T-helper 1 cell treated with Interleukin-12 subunit alpha and Interleukin-12 subunit beta and Interleukin-4 antibody, amounts not matched to agents 30 μg/mL and 1 μg/mL, for 36 hours (primary cell): Measurements from ENCODE around the gene EMD.

ENCODE experiments used
- H3K27ac Mint-ChIP-seq: one replicate; pipeline ENCODE4 v1.8.0; 2021; ENCODE audit warnings: mild to moderate bottlenecking, mixed read lengths
- H3K27me3 Mint-ChIP-seq: one replicate; pipeline ENCODE4 v1.8.0; 2021; ENCODE audit warnings: low read depth, mixed read lengths
- H3K36me3 Mint-ChIP-seq: one replicate; pipeline ENCODE4 v1.8.0; 2021; ENCODE audit warnings: low read depth, mixed read lengths
- H3K4me1 Mint-ChIP-seq: one replicate; pipeline ENCODE4 v1.8.0; 2021; ENCODE audit warnings: low read depth, mixed read lengths
- H3K4me3 Mint-ChIP-seq: one replicate; pipeline ENCODE4 v1.8.0; 2021; ENCODE audit warnings: mild to moderate bottlenecking, moderate library complexity, mixed read lengths
- H3K9me3 Mint-ChIP-seq: one replicate; pipeline ENCODE4 v1.8.0; 2021; ENCODE audit warnings: mixed read lengths

The EMD gene

DNA sequence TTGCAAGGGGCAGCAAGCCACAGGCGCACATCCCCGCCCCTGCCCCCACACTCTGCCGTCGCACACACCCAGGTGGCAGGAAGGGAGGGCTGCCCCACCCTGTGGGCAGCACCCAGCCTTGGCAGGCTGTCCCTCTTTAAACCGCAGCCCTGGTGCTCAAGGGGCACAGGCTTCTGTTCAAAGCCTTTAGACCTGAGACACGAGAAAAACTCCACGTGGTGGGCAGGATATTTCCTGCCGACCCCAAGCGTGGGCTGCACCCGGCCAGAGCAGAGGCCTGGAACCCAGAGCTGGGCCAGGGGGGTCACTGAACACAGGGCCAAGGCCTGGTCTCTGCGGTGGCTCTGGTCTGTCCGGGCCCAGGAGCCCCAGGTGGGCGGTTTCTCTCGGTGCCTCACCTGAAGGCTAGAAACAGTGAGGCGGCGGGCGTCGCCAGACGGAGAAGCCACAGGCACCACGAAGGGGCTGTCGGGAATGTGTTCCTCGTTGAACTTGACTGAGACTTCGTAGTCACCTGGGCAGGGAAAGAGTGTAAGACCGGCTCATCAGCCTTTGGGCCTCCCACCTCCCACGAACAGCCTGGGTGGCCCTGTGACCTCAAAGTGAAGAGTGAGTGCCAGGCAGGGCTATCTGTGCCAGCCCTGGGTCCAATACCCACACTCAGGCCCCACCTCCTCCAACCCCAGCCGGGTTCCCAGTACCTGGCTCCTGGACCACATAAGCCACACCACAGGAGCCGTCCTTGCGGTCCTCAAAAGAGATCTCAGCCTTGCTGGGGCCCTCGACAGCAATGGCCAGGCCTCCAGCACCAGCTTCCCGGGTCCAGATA lies 27.7 kb upstream of the EMD start:
- no peaks in the 10 kb centered on the region for H3K9me3 Mint-ChIP-seq

DNA sequence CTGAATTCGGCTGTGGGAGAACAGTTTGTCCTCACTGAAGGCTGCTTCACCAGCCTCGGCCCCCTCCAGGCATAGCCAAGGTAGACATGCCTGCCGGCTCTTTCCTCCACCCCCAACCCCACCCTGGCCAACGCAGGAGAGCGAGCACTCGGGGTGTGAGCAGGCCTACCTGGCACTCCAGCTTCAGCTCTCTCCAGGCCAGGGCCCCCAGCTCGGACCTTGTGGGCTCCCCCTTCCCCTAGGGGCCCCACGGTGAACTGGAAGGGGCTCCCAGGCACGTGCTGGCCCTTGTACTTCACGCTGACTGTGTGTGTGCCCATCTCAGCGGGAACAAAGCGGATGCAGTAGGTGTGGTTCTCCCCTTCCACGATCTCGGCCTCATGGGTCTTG lies 27.1 kb upstream of the EMD start:
- Mint-ChIP-seq H3K9me3 (no peaks in the 10 kb centered on the region), H3K4me1 (peaks cover 11% of the 10 kb centered on the region), H3K4me3 (no peak overlapping the region), H3K27me3 (no peaks in the 10 kb centered on the region), H3K27ac (no peak overlapping the region), H3K36me3 (peaks cover 17% of the 10 kb centered on the region)

More for the DNA sequence above, 27.7 kb upstream of the EMD start:
- Mint-ChIP-seq H3K4me1 (peaks cover 11% of the 10 kb centered on the region), H3K27ac (peak overlapping the region; percentile 57), H3K4me3 (no peak overlapping the region), H3K36me3 (peaks cover 17% of the 10 kb centered on the region), H3K27me3 (no peaks in the 10 kb centered on the region)

DNA sequence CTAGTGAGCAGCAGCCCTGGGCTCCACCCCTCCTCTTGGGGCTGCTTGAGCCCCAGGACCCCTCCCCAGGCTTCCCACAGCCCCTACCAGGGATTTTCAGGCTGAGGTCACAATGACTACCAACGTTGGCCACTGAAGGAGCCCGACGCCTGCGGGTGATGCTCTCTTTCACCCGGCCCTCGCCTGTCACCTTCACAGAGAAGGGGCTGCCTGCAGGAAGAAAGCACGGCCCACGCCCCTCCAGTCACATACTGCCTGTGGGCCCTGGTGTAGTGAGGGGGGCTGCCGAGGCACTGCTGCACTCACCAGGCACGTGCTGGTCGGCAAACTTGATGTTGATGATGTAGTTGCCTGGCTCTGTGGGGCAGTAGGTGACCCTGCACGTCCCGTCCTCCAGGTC lies 26.6 kb upstream of the EMD start:
- H3K4me3 Mint-ChIP-seq, result no peak overlapping the region
- no peaks in the 10 kb centered on the region for H3K9me3 Mint-ChIP-seq
- peaks cover 6% of the 10 kb centered on the region for H3K4me1 Mint-ChIP-seq
- peaks cover 13% of the 10 kb centered on the region for H3K36me3 Mint-ChIP-seq
- no peaks in the 10 kb centered on the region for H3K27me3 Mint-ChIP-seq
- no peak overlapping the region for H3K27ac Mint-ChIP-seq

DNA sequence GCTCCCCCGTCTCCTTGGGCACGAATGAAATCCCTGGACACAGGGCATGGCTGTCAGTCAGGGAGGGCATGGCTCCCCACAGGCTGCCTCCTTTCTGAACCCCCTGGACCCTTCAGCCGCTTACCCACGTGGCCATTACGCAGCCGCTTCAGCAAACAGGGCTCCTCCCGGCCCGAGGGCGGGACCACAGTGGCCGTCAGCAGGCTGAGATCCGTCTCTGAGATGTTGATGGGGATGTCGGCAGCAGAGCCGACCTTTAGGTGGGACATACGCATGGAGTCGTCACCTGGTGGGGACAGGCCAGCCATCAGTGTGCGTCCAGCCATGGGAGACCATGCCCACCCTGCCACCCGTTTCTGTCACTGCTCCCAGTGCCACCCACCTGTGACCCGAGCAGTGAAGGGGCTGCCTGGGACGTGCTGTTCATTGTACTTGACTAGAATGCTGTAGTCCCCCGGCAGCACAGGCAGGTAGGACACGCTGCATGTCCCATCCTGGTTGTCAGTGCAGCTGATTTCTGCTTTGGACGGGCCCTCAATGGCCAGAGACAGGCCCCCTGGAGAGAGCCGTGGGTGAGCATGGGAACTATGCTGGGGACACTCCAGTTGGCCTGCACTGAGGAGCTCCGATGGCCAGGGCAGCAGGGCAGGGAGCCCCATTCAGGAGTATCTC lies 25.8 kb upstream of the EMD start:
- no peak overlapping the region for H3K27ac Mint-ChIP-seq
- H3K36me3 Mint-ChIP-seq, result peaks cover 9% of the 10 kb centered on the region
- H3K4me3 Mint-ChIP-seq, result no peak overlapping the region
- peaks cover 3% of the 10 kb centered on the region for H3K4me1 Mint-ChIP-seq
- no peaks in the 10 kb centered on the region for H3K9me3 Mint-ChIP-seq
- no peaks in the 10 kb centered on the region for H3K27me3 Mint-ChIP-seq

DNA sequence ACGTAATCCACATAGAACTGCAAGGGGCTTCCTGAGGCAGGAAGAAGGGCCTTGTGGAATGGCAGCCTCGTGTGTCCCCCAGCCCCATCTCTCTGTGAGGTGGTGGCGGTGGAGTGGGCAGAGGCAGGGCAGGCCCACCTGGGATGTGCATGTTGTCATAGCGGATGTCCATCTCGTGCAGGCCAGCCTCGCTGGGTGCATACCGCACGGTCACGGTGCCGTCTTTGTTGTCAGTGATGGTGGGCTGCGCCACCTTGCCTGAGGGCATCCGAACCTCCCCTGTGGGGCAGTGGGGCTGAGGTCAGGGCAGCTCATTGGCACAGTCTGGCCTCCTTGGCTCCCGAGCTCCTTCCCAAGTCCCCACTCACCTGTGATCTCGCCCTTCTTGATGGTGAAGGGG lies 25.1 kb upstream of the EMD start:
- Mint-ChIP-seq H3K36me3 (peaks cover 12% of the 10 kb centered on the region), H3K27me3 (no peaks in the 10 kb centered on the region), H3K9me3 (no peaks in the 10 kb centered on the region), H3K4me3 (no peak overlapping the region), H3K4me1 (peaks cover 4% of the 10 kb centered on the region), H3K27ac (no peak overlapping the region)

DNA sequence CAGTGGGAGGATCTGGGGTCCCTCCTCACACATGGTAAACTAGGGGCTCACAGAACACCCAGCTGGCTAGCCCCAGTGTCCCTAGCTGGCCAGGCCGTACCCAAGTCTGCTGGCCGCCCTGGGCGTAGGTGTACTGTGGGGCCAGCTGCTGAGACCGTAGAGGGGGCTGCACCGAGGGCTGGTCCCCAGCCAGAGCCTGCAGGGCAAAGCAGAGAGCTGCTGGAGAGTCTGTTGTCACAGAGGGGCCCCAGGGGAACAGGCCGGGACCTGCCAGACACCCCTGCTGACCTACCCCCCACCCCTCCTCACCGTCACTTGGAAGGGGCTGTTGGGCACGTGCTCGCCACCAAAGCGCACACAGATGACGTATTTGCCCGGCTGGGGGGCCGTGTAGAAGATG lies 24.6 kb upstream of the EMD start:
- Mint-ChIP-seq H3K4me1 (peaks cover 4% of the 10 kb centered on the region), H3K9me3 (no peaks in the 10 kb centered on the region), H3K27me3 (no peaks in the 10 kb centered on the region), H3K27ac (no peak overlapping the region), H3K4me3 (no peak overlapping the region), H3K36me3 (peaks cover 11% of the 10 kb centered on the region)

DNA sequence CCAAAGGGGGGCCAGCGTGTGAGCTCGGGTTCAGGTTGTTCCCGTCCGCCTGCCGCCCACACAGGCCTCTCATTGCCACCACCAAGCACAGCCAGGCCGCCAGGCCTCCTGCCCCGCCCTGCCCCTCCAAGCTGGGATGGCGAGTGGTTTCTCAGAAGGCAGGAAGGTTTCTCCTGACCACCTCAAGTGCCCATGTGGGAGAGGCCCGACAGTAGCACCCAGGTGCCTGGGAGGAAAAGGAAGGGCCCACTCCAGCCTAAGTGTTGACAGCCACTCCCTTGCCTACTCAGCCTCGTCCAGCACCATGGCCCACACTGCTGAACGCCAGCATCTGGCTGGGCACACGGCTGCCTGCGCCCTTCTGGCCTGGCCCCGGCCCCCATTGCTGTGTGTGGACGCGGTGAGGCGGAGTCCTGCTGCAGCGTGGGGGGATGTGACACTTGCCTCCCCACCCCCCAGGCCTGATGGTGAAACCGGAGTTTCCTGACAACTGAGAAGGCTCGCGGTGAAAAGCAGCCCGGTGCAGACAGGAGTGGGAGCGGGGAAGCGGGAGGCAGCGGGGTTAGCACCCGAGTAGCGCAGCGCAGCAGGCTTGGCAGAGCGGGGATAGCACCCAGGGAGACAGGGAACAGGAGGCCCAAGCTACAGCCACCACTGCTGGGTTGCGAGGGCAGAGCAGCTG lies 23.9 kb upstream of the EMD start:
- Mint-ChIP-seq H3K36me3 (peaks cover 13% of the 10 kb centered on the region), H3K9me3 (no peaks in the 10 kb centered on the region), H3K27me3 (no peaks in the 10 kb centered on the region), H3K4me3 (no peak overlapping the region), H3K4me1 (peaks cover 4% of the 10 kb centered on the region), H3K27ac (no peak overlapping the region)

DNA sequence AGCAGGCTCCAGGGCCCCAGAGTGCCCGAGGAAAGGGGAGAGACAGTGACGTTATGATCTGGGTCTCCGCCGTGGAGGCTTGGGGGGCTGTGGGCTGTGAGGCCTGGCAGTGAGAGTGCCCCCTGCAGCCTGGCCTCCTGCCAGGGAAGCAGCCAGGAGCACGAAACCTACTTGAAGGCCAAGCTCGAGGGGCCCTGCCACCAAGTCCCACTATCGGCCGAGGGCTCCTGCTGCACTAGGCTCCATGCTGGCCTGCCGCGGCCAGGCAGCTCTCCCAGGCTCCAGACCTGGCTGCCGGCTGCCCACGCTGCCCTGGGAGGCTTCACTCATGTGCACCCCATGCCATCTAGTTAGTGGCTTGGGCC lies 23.3 kb upstream of the EMD start:
- no peak overlapping the region for H3K27ac Mint-ChIP-seq
- peaks cover 4% of the 10 kb centered on the region for H3K4me1 Mint-ChIP-seq
- no peak overlapping the region for H3K4me3 Mint-ChIP-seq
- no peaks in the 10 kb centered on the region for H3K9me3 Mint-ChIP-seq
- peaks cover 11% of the 10 kb centered on the region for H3K36me3 Mint-ChIP-seq
- H3K27me3 Mint-ChIP-seq, result no peaks in the 10 kb centered on the region

DNA sequence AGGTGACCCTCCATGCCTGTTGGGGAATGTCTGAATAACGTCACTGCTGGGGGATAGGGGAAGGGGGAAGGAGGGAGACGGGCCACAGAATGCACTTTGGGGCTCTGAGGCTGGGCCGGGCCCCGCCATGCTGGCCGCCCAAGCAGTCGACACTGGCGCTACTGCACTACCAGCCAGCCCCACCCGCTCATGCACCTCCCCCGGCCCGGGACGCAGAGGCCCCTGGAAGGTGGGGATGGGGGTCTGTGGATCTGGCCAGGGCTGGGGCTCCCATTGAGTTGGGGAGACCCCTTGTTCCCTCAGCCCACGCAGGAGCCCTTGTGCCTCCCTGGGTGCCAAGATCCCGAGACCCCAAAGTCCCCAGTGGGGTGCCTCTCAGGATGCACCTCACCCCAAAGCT lies 22.5 kb upstream of the EMD start:
- Mint-ChIP-seq H3K27ac (no peak overlapping the region), H3K4me1 (peaks cover 4% of the 10 kb centered on the region), H3K9me3 (no peaks in the 10 kb centered on the region), H3K4me3 (no peak overlapping the region), H3K36me3 (peaks cover 10% of the 10 kb centered on the region), H3K27me3 (no peaks in the 10 kb centered on the region)

DNA sequence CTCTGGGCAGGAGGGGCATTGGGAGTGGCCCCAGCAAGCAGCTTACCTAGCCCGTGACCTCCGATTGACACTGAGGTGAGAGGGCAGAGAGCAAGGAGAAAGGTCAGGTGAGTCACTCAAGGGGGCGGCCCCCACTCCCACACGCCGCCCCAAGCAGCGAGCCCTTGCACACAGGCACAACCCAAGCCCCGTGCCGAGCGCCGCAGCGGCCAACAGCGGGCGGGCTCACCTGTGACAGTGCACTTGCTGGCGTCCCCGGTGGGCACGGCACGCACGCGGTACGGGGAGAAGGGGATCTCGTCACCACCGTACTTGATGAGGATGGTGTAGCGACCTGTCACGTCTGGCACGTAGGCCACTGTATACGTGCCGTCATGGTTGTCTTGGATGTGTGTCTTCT lies 21.9 kb upstream of the EMD start:
- Mint-ChIP-seq H3K9me3 (no peaks in the 10 kb centered on the region), H3K27me3 (no peaks in the 10 kb centered on the region), H3K36me3 (peaks cover 8% of the 10 kb centered on the region), H3K4me1 (peaks cover 2% of the 10 kb centered on the region), H3K27ac (no peak overlapping the region), H3K4me3 (no peak overlapping the region)

DNA sequence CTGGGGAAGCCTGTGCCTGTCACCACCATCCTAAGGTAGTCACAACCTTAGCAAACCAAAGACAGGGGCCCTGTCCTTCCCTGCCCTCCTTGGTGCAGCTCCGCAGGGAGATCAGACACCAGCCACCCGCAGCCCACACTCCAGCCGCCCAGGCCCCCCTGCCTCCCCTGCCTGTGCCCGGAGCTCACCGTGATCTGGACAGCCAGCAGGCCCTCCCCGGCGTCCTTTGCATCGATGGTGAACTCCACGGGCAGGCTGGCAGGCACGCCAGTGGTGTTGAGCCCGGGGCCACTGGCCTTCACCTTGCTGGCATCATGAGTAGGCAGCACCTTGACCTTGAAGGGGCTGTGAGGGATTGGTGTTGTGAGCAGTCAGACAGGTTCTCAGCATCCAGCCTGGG lies 21.1 kb upstream of the EMD start:
- Mint-ChIP-seq H3K9me3 (no peaks in the 10 kb centered on the region), H3K36me3 (peaks cover 8% of the 10 kb centered on the region), H3K27me3 (no peaks in the 10 kb centered on the region), H3K4me1 (peaks cover 2% of the 10 kb centered on the region), H3K4me3 (no peak overlapping the region), H3K27ac (no peak overlapping the region)

DNA sequence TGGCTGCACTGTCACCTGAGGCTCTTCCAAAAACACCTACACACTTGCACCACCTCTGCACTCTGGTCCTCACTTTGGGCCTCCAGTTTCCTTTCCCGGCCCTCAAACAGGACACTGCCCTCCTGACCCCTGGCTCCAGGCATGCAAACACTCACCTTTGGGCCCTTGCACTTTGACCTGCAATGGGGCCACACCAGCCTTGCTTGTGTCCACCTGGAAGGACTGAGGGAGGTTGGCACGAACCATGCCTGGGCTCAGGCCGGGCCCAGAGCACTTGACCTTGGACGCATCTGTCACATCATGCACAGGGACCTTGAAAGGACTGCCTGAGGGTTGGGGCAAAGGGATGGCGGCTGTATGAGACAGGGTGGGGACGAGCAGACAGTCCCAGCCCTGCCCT lies 20.3 kb upstream of the EMD start:
- peaks cover 4% of the 10 kb centered on the region for H3K4me1 Mint-ChIP-seq

DNA sequence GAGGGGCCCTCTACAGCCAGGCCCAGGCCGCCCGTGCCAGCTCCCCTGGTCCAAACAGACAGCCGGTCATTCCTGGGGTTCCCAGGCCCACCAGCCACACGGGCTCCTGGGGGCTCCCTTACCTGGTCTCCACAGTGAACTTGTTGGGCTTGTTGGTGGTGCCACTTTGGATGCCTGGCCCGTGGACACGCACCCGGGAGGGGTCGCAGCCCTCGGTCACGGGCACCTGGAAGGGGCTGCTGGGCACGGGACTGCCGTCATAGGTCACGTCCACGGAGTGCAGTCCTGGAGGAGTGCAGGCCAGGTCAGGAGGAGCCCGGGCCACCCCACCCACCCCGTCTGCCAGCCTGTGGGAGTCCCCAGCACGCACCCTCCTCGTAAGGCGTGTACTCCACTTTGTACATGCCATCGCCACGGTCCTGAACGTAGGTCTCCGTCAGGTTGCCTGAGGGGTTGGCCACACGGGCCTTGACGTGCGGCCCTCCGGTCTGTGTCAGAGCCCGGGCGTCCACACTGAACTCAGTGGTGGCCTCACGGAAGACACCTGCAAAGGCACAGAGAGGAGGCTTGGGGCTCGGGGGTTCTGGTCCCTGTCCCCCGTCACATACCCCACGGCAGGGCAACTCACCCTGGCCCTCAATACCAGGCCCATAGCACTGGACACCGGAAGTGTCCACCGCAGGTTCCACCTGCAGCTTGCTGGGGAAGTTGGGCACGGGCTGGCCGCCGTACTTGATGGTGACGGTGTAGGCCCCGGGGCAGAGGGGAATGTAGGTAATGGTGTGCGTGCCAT lies 19.5 kb upstream of the EMD start:
- Mint-ChIP-seq H3K9me3 (no peaks in the 10 kb centered on the region), H3K4me1 (peaks cover 4% of the 10 kb centered on the region), H3K36me3 (peaks cover 10% of the 10 kb centered on the region), H3K27me3 (no peaks in the 10 kb centered on the region), H3K27ac (no peak overlapping the region), H3K4me3 (no peak overlapping the region)

More for the DNA sequence above, 20.3 kb upstream of the EMD start:
- Mint-ChIP-seq H3K27ac (no peak overlapping the region), H3K27me3 (no peaks in the 10 kb centered on the region), H3K36me3 (peaks cover 8% of the 10 kb centered on the region), H3K9me3 (no peaks in the 10 kb centered on the region), H3K4me3 (no peak overlapping the region)

DNA sequence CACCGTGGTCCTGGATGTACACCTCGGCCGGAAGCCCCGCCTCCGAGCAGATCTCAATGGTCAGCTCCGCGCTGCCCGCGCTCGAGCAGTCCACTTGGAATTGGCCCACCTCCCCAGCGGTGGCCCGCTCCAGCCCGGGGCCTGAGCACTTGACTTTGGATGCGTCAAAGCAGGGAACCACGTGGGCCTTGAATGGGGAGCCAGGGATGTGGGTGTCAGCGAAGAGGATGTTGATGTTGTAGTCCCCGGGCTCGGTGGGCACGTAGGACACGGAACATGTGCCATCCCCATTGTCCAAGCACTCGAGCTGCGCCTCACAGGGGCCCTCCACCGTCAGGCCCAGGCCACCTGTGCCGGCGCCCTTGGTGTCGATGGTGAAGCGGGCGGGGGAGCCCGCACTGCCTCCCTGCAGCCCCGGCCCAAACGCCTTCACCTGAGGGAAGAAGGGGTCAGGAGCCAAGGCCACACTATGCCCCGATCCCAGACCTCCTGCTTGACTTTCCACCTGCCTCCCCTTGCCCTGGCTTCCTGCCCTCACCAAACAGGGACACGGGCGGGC lies 18.9 kb upstream of the EMD start:
- Mint-ChIP-seq H3K27ac (no peak overlapping the region), H3K9me3 (no peaks in the 10 kb centered on the region), H3K27me3 (no peaks in the 10 kb centered on the region), H3K36me3 (peaks cover 13% of the 10 kb centered on the region), H3K4me3 (no peak overlapping the region), H3K4me1 (peaks cover 7% of the 10 kb centered on the region)
